ENCODE measurements around the gene DIDO1. TPM values are rescaled to one million over a fixed set of nuclear protein-coding genes. Genes with fewer than 3 reads are reported as not detected.
A peak's percentile ranks its signal among the peaks of the same experiment; 100 is the strongest.

Gene DIDO1
- total and polyA plus RNA-seq, 2 of the 13 experiments (the other 11 are each of a cell fraction or from before 2014, with no cell fraction given): 75.0 to 75.1 TPM

DNA sequence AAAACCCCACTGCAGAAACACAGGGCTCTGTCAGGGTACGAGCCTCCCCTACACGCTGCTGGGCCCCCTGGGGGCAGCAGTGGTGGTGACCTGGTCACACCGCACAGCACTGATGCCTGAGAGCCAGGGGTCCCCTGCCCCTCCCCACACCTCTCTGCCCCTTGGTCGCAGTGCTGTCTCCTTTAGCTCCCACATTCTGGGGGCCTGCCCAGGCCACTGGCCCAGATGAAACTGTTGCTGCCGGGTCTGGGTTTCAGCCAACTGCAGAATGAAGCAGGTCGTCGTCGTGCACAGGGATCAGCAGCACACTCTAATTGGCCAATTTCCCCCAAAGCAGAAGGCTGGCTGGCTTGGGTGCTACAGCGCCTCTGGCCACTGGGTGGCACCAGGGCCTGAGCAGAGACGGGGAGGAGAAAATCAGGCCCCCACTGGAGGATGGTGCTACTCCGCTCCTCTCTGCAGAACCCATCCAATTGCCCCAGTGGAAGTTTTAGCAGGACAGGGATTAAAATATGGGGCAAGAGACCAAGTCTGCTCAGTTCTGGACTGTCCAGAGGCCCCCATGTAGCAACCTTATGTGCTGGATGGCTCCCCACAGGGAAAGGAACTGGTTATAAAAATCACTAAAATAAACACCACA is 26.1 kb downstream of the DIDO1 start (continued):
- TF ChIP-seq SP1 (IDR thresholded peaks at IDR 0.05) (no peak), SP1 (CRISPR knock-in tag; IDR thresholded peaks at IDR 0.05) (0 out of 2 replicates have a peak, but pooled peaks have one; percentile 16), FLYWCH1 (CRISPR knock-in tag; IDR thresholded peaks at IDR 0.05) (peak; percentile 28; the same call in 1 of the 2 replicates), ZNF589 (CRISPR knock-in tag; conservative IDR thresholded peaks at IDR 0.05) (peak; percentile 40; the same call in 1 of the 2 replicates), ZNF879 (CRISPR knock-in tag; IDR thresholded peaks at IDR 0.05) (no peak), ZNF367 (CRISPR knock-in tag; IDR thresholded peaks at IDR 0.05; ENCODE audit: borderline replicate concordance) (0 out of 2 replicates have a peak, but pooled peaks have one; percentile 14), TGIF2 (CRISPR knock-in tag; IDR thresholded peaks at IDR 0.05) (0 out of 2 replicates have a peak, but pooled peaks have one; percentile 65), SSRP1 (CRISPR knock-in tag; IDR thresholded peaks at IDR 0.05) (peak; percentile 98; the same call in 1 of the 2 replicates), HNF4G (IDR thresholded peaks at IDR 0.05; ENCODE audit: borderline replicate concordance, low read depth, low read length) (no peak), HNF4G (CRISPR knock-in tag; IDR thresholded peaks at IDR 0.05; ENCODE audit: borderline replicate concordance, low read depth) (peak; percentile 77; the same call in 1 of the 2 replicates), ARNT2 (CRISPR knock-in tag; IDR thresholded peaks at IDR 0.05; ENCODE audit: low read depth) (peak; percentile 88), EP300 (IDR thresholded peaks at IDR 0.05; ENCODE audit: low read depth in 2 of 2, low read length in 2 of 2) (0 out of 4 replicates have a peak, but pooled peaks of 1 of the 2 experiments have one; percentile 2), EP300 (CRISPR knock-in tag; IDR thresholded peaks at IDR 0.05; ENCODE audit: borderline replicate concordance) (no peak), LCORL (IDR thresholded peaks at IDR 0.05) (no peak), LCORL (CRISPR knock-in tag; IDR thresholded peaks at IDR 0.05) (0 out of 2 replicates have a peak, but pooled peaks have one; percentile 52), TOE1 (CRISPR knock-in tag; IDR thresholded peaks at IDR 0.05) (no peak; the same call in 1 of the 2 replicates), GATAD2A (CRISPR knock-in tag; IDR thresholded peaks at IDR 0.05) (peak; percentile 73), SMC3 (IDR thresholded peaks at IDR 0.05; ENCODE audit: low read length) (peak; percentile 85), NFIC (IDR thresholded peaks at IDR 0.05; ENCODE audit: low read length) (no peak), NCOA2 (CRISPR knock-in tag; IDR thresholded peaks at IDR 0.05) (peak; percentile 11; the same call in 1 of the 2 replicates), KDM1A (CRISPR knock-in tag; IDR thresholded peaks at IDR 0.05) (no peak), SP2 (CRISPR knock-in tag; IDR thresholded peaks at IDR 0.05) (peak; percentile 39), IRX3 (CRISPR knock-in tag; IDR thresholded peaks at IDR 0.05; ENCODE audit: borderline replicate concordance, low read depth) (no peak), POLR2AphosphoS5 (IDR thresholded peaks at IDR 0.05; ENCODE audit: low read depth, low read length) (peak; percentile 69; the same call in 1 of the 2 replicates)
- TF ChIP-seq, protein P1, sequence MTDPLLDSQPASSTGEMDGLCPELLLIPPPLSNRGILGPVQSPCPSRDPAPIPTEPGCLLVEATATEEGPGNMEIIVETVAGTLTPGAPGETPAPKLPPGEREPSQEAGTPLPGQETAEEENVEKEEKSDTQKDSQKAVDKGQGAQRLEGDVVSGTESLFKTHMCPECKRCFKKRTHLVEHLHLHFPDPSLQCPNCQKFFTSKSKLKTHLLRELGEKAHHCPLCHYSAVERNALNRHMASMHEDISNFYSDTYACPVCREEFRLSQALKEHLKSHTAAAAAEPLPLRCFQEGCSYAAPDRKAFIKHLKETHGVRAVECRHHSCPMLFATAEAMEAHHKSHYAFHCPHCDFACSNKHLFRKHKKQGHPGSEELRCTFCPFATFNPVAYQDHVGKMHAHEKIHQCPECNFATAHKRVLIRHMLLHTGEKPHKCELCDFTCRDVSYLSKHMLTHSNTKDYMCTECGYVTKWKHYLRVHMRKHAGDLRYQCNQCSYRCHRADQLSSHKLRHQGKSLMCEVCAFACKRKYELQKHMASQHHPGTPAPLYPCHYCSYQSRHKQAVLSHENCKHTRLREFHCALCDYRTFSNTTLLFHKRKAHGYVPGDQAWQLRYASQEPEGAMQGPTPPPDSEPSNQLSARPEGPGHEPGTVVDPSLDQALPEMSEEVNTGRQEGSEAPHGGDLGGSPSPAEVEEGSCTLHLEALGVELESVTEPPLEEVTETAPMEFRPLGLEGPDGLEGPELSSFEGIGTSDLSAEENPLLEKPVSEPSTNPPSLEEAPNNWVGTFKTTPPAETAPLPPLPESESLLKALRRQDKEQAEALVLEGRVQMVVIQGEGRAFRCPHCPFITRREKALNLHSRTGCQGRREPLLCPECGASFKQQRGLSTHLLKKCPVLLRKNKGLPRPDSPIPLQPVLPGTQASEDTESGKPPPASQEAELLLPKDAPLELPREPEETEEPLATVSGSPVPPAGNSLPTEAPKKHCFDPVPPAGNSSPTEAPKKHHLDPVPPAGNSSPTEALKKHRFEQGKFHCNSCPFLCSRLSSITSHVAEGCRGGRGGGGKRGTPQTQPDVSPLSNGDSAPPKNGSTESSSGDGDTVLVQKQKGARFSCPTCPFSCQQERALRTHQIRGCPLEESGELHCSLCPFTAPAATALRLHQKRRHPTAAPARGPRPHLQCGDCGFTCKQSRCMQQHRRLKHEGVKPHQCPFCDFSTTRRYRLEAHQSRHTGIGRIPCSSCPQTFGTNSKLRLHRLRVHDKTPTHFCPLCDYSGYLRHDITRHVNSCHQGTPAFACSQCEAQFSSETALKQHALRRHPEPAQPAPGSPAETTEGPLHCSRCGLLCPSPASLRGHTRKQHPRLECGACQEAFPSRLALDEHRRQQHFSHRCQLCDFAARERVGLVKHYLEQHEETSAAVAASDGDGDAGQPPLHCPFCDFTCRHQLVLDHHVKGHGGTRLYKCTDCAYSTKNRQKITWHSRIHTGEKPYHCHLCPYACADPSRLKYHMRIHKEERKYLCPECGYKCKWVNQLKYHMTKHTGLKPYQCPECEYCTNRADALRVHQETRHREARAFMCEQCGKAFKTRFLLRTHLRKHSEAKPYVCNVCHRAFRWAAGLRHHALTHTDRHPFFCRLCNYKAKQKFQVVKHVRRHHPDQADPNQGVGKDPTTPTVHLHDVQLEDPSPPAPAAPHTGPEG (CRISPR knock-in tag; IDR thresholded peaks at IDR 0.05): peak; percentile 91
- TF ChIP-seq, protein P2, sequence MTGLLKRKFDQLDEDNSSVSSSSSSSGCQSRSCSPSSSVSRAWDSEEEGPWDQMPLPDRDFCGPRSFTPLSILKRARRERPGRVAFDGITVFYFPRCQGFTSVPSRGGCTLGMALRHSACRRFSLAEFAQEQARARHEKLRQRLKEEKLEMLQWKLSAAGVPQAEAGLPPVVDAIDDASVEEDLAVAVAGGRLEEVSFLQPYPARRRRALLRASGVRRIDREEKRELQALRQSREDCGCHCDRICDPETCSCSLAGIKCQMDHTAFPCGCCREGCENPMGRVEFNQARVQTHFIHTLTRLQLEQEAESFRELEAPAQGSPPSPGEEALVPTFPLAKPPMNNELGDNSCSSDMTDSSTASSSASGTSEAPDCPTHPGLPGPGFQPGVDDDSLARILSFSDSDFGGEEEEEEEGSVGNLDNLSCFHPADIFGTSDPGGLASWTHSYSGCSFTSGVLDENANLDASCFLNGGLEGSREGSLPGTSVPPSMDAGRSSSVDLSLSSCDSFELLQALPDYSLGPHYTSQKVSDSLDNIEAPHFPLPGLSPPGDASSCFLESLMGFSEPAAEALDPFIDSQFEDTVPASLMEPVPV (CRISPR knock-in tag; IDR thresholded peaks at IDR 0.05): peak; percentile 91

All from HepG2 (cell line).